GM18868 (cell line): ENCODE results near the gene RAB31.
A peak's percentile ranks its signal among the peaks of the same experiment; 100 is the strongest.
"Not testable (repeated sequence)": the region's sequence is repeated elsewhere in the genome, so short reads cannot be mapped to it uniquely, and the experiment has no call there.

Source experiments
- ATAC-seq: cut with Tn5 transposase; IDR thresholded peaks from one replicate; pipeline ENCODE4 v1.9.1; 2021; ENCODE audit warnings: mild to moderate bottlenecking, moderate library complexity; ENCODE audit not compliant: unreplicated experiment

Gene RAB31

GRCh38 chr18:9877655-9878014, 169.5 kb downstream of the RAB31 start:
- ATAC-seq, result no peak

GRCh38 chr18:9878095-9878494, 170.0 kb downstream of the RAB31 start:
- no peak for ATAC-seq

- ATAC-seq, result no peak
Measured at GRCh38 chr18:9878783-9879242, 170.7 kb downstream of the RAB31 start.

GRCh38 chr18:9884090-9884489, 176.0 kb downstream of the RAB31 start:
- no peak for ATAC-seq

- no peak for ATAC-seq
Measured at GRCh38 chr18:9884532-9885140, 176.5 kb downstream of the RAB31 start.

- ATAC-seq, result no peak
Measured at GRCh38 chr18:9885170-9886004, 177.3 kb downstream of the RAB31 start, which contains the start of gene TXNDC2. TXNDC2 (plus strand) TSS chr18:9885973; CDS start chr18:9886681, 708 bp downstream.

GRCh38 chr18:9886005-9886348, 177.9 kb downstream of the RAB31 start:
- no peak for ATAC-seq

GRCh38 chr18:9887992-9888391, 179.9 kb downstream of the RAB31 start:
- no peak for ATAC-seq

GRCh38 chr18:9890196-9890595, 182.1 kb downstream of the RAB31 start:
- no peak for ATAC-seq

- ATAC-seq, result no peak
Measured at GRCh38 chr18:9890957-9891356, 182.9 kb downstream of the RAB31 start.

- ATAC-seq, result not testable (repeated sequence)
Measured at GRCh38 chr18:9891515-9891914, 183.4 kb downstream of the RAB31 start.

GRCh38 chr18:9894454-9895068, 186.5 kb downstream of the RAB31 start:
- no peak for ATAC-seq

- ATAC-seq, result no peak
Measured at GRCh38 chr18:9897129-9897528, 189.0 kb downstream of the RAB31 start.

- not testable (repeated sequence) for ATAC-seq
Measured at GRCh38 chr18:9897787-9898291, 189.7 kb downstream of the RAB31 start.

- peak; percentile 66 for ATAC-seq
Measured at GRCh38 chr18:9898792-9899549, 190.9 kb downstream of the RAB31 start.

GRCh38 chr18:9899550-9899930, 191.4 kb downstream of the RAB31 start:
- not testable (repeated sequence) for ATAC-seq

GRCh38 chr18:9900699-9901098, 192.6 kb downstream of the RAB31 start:
- no peak for ATAC-seq

- no peak for ATAC-seq
Measured at GRCh38 chr18:9901377-9901776, 193.3 kb downstream of the RAB31 start.

- not testable (repeated sequence) for ATAC-seq
Measured at GRCh38 chr18:9902264-9902663, 194.2 kb downstream of the RAB31 start.

- ATAC-seq, result no peak
Measured at GRCh38 chr18:9902832-9903231, 194.7 kb downstream of the RAB31 start.

GRCh38 chr18:9905401-9905922, 197.4 kb downstream of the RAB31 start:
- ATAC-seq, result no peak
